GM21723 (cell line): ENCODE results near the gene C3orf20.
"Not testable (repeated sequence)": the region's sequence is repeated elsewhere in the genome, so short reads cannot be mapped to it uniquely, and the experiment has no call there.

Experiments
- ATAC-seq: cut with Tn5 transposase; IDR thresholded peaks from one replicate; pipeline ENCODE4 v1.9.1; 2021; ENCODE audit warnings: mild to moderate bottlenecking, moderate library complexity; ENCODE audit not compliant: unreplicated experiment

C3orf20 gene

DNA sequence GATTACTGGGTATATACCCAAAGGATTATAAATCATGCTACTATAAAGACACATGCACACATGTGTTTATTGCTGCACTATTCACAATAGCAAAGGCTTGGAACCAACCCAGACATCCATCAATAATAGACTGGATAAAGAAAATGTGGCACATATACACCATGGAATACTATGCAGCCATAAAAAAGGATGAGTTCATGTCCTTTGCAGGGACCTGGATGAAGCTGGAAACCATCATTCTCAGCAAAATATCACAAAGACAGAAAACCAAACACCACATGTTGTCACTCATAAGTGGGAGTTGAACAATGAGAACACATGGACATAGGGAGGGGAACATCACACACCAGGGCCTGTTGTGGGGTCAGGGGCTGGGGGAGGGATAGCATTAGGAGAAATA lies 78.0 kb downstream of the C3orf20 start:
- ATAC-seq = not testable (repeated sequence)

- no peak for ATAC-seq
Observed at GRCh38 chr3:14757153-14757700, 82.3 kb downstream of the C3orf20 start.

GRCh38 chr3:14758297-14758696 lies 83.4 kb downstream of the C3orf20 start:
- no peak for ATAC-seq

GRCh38 chr3:14758959-14759358 lies 84.0 kb downstream of the C3orf20 start:
- no peak for ATAC-seq

- no peak for ATAC-seq
Observed at GRCh38 chr3:14760185-14760584, 85.2 kb downstream of the C3orf20 start.

DNA sequence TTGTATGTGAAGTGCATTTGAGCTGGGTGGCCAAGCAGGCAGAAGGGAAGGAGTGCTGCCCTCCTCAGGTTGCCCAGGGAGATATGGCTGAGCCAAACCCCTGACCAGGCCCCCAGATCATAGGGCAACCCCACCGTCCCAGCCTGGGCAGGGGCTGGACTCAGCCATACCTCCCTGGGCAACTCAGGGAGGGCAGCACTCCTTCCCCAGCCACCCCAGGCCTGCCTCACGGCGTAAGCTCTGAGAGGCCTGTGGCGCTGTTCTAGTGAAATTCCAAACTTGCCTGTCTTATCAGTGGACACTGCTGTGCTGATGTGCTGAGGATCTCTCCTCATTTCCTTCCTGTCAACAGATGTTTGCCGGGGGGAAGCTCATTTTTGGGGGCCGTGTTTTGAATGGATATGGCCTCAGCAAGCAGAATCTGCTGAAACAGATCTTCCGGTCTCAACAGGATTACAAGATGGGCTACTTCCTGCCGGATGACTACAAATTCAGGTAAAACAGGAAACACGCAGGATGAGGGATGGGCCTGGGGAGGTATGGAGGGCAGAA lies 86.3 kb downstream of the C3orf20 start:
- ATAC-seq = no peak

DNA sequence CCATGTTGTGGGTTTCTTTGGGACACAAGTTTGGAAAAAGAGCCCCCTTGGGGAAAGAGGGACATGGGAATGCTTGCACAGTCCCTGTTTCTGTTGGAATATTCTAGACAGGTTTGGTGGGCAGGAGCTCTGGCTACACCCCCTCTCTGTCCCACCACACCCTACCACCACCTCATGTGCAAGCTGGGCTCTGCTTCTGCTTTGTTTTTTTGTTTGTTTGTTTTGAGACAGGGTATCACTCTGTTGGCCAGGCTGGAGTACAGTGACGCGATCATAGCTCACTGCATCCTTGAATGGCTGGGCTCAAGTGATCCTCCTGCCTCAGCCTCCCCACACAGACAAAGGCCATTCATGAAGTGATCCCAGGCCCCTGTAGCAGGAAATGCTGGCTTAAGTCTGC lies 86.9 kb downstream of the C3orf20 start:
- no peak for ATAC-seq

DNA sequence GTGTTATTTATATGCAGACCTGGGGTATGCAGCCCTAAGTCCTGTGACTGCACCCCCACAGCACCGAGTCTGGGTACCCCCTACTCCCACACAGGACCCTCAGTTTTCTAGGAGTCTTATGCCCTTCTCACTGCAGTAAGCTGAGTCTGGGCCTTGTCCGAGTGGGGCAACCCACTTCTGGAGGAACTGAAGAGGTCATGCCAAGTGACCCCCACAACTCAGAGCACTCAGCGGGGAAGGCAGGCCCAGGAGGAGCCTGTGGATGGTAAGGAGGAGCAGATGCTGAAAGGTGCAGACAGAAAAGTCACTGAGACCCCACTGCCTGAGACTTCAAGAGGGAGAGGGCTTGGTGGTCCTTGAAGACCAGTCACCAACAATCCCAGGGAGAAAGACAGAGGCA lies 87.8 kb downstream of the C3orf20 start:
- ATAC-seq = no peak

DNA sequence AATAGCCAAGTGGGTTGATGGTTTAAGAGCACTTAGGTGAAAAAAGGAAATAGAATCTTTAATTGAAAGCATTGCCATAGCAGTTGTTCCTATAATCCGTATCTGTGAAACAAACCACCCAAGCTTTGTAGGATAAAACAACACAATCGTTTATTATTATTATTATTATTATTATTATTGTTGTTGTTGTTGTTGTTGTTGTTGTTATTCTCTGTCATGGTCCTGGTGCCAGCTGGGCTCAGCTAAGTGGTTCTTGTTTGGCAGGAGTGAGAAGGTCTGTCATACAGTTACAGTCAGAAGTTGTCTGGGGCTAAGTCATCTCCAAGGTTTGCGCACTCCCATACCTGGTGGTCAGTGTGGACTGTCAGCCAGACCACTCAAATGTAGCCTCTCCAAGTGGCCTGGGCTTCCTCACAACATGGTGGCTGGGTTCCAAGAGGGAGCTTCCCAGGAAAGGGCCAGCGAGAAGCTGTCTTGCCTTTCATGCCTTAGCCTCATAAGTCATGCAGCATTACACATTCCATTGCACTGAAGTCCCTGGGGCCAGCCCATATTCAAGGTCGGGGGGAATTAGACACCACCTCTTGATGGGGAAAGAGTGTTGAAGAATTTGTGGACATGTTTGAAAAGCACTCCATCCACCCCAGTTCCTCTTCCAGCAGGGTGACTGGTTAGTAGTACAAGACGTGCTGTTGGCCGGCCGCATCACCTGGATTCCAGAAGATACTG lies 89.6 kb downstream of the C3orf20 start:
- no peak for ATAC-seq

DNA sequence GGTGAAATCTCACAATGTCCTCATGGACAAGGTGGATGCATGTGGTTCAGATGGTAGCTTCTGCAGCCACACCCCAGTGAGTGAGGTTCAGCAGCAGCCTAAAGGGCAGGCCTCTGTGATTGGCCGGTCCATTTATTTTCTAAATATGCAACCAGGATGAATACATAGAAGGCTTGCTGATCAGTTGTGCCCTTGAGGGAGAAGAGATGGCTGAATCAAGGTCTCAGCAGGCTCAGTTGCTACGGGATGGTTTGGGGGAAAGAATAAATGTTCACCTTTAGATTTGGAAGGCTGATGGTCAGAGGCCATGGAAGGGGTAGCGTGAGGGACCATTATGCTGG lies 90.1 kb downstream of the C3orf20 start:
- no peak for ATAC-seq

GRCh38 chr3:14765576-14766427 lies 90.9 kb downstream of the C3orf20 start:
- no peak for ATAC-seq

DNA sequence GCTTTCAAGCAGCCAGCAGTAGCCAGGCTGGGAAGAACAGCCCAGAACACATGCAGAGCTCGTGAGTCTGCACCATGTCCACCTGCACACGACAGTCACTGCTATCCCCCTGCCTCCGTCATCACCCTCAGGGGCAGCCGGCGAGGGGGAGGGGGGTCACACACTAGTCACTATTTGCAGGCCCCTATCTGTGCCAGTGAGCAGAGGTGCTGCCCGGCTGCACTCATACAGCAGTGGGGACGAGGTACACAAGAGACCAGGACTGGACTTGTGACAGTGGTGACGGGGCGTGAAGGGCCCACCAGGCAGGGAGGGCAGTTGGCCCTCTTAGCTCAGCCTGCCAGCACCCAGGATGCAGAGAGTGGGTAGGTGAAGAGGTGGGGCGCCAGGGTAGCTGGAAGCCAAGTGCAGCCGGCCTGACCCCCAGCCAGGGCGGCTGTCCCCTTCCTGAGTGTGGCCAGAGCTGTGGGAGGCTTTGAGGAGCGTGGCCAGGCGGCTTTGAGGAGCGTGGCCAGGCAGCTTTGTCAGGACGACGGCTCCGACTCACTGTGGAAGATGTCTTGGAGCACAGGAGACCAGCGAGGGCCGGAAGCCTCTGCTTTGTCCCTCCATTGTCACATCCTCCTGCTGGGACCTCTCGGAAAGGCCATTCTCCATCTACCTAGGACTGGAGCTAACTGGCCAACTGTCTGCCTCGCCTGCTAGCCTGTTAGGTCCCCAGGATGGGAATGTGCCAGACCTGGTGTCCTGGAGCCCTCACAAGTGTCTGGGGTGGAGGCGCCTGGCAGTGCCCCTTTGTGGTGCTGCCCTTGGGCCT lies 91.7 kb downstream of the C3orf20 start:
- ATAC-seq = no peak

DNA sequence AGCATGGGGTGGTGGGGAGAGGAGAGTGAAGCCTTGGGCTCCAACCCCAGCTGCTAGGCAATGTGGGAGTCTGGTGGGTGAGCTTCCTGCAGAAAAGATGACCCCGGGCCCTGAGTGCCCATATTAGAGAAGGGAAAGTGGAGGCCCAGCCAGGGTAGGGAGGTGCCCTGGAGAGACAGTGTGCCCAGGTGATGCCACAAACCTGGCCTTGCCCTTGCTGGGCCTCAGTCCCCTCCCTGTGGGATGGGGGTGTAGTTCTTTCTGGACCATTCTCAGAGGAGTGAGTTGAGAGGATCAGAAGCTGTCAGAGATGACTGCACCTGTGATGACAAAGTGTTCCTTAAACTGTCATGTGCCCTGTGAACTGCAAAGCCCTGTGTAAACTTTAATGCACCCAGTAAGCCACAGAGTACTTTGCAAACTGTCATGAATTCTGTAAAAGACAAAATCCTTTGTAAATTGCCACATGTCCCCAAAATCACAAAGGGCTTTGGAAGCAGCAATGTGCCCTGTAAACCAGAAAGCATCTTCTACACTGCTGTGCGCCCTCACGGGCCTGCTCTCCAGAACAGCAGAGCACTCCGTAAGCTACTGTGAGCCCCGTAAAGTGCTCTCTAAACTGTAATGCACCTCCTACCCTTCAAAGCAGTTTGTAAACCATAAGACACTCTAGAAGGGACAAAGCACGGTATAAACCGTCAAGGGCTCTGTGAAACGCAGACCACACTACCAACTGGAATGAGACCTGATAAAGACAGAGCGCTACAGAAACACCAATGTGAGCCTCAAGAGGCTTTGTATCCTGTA lies 92.5 kb downstream of the C3orf20 start:
- no peak for ATAC-seq

DNA sequence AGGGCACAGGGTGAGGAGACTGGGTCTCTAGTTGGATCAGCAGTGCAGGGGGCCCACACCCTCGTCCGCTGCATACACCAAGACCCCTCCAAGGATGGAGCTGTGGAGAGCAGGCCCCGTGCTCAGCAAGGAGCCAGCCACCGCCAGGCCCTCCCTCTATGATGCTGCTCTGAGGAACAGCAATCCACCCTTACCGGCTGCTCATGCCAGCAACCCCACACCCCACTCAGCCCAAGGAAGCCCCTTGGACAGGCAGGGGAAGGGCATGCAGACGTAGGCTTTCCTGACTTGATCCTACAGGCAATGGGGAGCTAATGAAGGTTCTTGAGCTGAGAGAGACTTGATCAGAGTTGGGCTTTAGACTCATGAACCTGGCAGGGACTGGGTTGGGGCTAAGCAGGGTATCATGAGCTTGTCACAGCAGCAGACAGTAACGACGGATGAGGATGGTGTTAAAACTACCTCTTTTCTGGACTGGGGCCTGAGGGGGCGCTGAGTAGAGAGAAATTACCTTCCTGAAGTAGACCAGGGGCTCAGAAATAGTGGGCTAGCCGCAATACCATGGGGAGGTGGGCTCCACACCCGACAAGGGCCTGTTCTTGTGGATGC lies 93.3 kb downstream of the C3orf20 start:
- no peak for ATAC-seq

GRCh38 chr3:14768881-14769280 lies 93.9 kb downstream of the C3orf20 start:
- no peak for ATAC-seq

- ATAC-seq = no peak
Observed at GRCh38 chr3:14769544-14770325, 94.8 kb downstream of the C3orf20 start.

DNA sequence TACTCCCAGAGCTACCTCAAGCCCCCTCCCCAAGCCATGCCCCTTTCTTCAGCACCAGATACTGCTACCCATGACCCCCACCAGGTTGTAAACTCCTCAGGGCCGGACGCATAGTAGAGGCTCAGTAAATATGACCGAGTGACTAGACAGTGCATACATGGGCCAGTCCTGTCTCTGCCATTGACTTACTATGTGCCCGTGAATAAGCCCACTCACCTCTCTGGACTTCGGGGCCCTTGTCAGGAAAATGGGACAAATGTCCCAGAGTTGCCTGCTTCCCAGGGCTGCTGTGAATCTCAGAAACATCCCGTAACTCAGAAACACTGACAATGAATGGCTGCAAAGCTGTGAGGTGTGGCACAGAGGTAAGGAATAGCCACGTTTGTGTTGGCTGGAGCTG lies 95.7 kb downstream of the C3orf20 start:
- no peak for ATAC-seq

DNA sequence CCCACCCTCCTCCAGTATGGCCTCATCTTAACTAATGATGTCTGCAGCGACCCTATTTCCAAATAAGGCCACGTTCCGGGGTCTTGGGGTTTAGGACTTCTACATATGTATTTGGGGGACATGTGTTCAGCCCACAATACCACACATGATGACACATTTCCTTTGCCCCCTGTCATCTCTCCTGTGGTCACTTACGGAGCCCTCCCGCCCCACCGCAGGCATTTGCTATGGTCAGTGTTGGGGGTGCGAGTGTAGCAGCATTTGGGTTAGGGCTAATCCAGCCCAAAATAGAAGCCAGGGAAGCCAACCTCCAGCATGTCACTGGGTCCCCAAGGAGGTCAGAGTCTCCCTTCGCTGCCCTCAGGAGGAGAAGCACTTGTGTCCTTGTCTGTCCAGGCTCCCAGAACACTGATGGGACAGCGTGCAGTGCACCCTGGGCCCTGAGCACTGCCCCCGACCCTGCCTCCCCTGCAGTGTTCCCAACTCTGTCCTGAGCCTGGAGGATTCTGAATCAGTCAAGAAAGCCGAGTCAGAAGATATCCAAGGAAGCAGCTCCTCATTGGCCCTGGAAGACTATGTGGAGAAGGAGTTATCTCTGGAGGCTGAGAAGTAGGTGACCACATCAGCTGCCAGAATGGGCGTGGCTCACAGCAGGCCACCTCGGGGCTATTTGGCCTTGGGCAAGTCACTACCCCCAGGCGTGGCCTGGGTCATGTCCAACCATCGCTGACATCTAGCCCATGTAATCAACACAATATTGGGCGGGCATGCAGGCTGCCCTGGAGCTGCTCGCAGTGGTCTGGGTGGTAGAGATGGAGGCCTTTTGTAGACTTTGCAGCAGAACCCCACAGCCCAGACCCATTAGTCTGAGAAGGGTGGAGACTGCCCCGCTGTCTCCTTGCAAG lies 96.9 kb downstream of the C3orf20 start:
- ATAC-seq = no peak
